NCI-H345 treated with DMSO at 0.1 percent for 48 hours (cell line): Measurements from ENCODE around the gene TLR9.
"Not testable (repeated sequence)": the region's sequence is repeated elsewhere in the genome, so short reads cannot be mapped to it uniquely, and the experiment has no call there.

Experiments used
- DNase-seq: peaks from one replicate; lab custom pipeline; 2025; ENCODE audit not compliant: unreplicated experiment; lab: John Stamatoyannopoulos, UW

Gene TLR9

DNA sequence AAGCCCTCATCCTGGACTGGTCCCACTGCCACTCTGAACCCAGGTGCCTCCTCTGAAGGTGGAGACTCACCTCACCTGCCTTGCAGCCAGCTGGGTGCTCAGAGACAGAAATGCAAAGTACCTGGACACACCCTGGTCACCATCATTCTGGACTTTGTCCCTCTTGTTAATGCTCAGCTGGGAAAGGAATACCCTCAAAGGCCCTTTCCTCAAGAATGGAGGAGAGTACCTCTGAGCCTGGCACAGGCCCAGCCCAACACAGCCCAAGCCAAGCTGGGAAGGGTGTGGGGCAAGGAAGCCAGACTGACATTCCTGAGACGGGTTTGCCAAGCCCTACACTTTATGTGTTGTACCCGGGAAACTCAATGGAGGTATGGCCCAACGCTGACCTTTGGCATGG is 28.5 kb downstream of the TLR9 start:
- no peak for DNase-seq

- DNase-seq = no peak
These were observed 29.6 kb downstream of the TLR9 start for GRCh38 chr3:52195823-52196331.

- no peak for DNase-seq
These were observed 30.2 kb downstream of the TLR9 start for GRCh38 chr3:52195291-52195597.

- DNase-seq = no peak
These were observed 30.8 kb downstream of the TLR9 start for GRCh38 chr3:52194485-52195290.

DNA sequence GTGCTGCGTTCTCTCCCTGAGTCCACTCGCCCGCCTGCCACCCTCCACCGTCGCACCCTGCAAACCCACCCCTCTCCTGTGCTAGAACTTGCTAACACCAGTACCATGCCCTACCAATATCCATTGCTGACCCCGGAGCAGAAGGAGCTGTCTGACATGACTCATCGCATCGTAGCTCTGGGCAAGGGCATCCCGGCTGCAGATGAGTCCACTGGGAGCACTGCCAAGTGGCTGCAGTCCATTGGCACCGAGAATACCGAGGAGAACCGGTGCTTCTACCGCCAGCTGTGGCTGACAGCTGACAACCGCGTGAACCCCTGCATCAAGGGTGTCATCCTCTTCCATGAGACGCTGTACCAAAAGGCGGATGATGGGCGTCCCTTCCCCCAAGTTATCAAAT is 32.4 kb downstream of the TLR9 start:
- DNase-seq = no peak

DNA sequence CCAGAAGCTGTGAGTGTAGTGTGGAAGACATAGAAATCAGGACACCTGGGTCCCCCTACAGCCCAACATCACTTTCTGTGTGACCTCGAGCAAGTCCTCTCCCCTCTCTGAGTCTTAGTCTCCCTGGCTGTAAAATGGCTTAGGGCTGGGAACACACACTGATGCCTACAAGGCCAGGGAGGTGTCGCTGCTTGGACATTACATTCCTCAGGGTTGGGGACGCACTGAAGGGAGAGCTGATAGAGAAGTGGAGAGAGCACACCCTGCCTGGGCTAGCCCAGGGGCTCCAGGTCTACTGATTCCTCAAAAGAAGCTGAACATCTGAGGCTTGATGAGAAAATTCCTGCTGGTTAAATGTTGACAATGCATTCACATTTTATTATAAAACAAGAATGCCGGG is 33.8 kb downstream of the TLR9 start:
- DNase-seq = no peak

DNA sequence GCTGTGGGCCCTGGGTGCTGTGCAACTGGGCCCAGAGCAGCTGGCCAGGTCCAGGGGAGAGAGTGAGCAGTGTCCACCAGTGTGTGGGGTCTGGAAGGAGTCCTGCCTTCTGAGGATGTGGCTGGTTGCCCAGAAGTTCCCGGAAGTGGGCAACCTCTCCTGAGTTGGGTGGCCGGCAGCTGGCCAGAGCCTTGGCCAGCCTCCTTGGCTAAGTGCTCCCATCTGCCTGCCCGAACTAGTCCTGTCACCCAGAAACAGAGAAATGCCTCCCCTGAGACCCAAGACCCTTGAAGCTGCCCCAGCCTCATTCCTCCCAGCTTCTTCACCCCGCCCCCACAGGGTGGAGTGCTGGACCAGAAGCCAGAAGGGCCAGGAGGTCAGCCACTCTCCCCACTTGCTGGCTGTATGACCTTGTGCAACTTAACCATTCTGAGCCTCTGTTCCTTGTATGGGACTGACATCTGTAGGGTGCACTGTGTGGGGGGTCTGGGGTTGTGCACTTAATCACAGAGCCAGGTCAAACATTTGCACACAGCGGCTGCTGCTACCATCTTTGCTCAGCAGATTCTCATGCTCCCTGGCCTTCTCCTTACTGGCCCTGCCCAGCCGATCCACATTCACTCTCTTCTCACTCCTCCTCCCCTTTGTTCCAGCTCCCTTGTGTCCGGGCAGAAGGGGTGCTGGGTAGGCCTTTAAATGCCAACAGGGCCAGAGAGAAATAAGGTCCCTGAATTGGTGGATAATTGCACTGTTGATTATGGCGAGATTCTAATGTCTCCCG is 35.0 kb downstream of the TLR9 start:
- DNase-seq = no peak

DNA sequence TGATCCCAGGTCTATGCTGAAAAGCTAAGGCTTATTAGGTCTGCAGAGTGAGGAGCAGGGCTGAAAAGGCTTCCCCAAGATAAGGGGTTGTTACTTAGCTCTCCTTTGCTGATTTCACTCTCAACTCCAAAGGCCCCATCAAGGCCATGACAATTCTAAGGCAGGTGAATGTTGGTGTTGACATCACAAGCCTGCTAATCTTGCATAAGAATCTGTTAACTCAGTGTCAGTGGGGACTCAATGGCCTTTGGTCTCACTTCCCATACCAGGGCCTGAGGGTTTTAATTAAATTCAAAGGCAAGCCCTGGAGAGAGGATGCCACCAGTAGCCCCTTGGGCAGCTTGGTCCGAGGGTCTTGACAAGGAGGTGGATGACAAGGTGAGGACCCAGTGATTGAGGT is 36.9 kb downstream of the TLR9 start:
- DNase-seq = no peak

DNA sequence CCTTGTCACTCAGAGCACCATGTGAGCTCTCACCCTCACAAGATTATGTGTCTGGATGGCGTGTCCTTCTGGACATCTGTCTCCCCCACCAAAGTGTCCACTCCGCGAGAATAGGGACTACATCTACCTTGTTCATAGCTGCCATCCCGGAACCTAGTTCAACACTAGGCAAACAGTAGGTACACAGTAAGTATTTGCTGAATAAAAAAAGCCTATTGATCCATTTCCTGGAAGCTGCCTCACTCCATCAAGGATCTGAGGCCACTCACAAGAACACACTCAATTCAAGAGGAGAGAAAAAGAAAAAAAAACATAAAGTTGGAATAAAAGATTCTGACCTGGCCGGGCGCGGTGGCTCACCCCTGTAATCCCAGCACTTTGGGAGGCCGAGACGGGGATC is 38.7 kb downstream of the TLR9 start:
- no peak for DNase-seq

DNA sequence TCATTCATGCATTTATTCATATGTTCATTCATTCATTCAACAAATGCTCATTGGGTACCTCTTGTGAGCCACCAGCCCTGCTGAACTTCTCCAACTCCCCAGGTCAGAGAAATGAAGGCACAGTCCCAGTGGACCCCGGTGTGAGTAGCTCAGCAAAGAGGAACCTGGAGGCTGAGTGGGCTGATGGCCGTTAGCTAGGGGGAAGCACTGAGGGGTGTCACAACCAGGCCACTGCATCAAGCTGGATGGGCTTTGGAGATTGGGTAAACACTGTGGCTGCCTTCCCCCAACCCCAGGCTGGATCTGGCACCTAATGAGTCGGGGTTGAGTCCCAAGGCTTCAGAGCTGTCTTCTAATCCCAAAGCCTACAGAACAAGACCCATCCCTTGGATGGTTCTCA is 39.6 kb downstream of the TLR9 start:
- DNase-seq = no peak

- DNase-seq = no peak
These were observed 40.1 kb downstream of the TLR9 start for GRCh38 chr3:52185311-52185710.

DNA sequence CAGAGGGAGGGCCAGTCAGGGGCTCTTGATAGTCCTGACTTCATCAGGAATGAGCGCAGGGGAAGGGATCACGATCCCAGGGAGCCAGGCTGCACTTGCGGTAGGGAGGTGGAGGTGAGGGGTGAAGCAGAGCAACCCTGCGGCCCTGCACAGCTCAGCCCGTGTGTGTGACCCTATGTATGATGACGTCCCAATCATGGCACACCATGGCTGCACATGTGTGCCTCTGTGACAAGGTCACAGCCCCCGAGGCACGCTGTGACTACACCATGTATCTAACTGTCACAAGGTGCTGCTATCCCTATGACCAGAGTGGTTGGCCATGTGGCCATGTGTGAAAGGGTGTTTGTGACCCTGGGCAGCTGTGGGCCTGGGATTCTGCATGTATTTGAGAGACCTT is 40.8 kb downstream of the TLR9 start:
- no peak for DNase-seq

GRCh38 chr3:52183786-52184445 is 41.5 kb downstream of the TLR9 start:
- DNase-seq = no peak

- DNase-seq = no peak
These were observed 42.8 kb downstream of the TLR9 start for GRCh38 chr3:52182691-52183090.

DNA sequence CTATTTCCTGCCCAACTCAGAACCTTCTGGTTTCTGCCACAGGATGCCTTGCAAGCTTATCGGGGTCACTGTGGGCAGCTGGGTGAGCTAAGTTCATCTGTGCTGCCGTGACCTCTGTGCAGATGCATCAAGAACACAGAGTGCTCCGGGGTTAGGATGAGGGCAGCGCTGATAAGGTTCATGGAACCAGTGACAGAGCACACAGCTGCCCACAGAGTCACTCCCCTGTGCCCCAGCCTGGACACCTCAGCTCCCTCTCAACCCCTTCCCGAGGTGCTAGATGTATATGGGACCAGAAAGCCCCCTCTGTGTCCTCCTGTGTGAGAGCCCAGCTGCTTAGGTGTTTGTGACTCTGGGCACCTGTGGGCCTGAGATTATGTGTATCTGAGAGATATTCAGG is 43.2 kb downstream of the TLR9 start:
- DNase-seq = no peak

DNA sequence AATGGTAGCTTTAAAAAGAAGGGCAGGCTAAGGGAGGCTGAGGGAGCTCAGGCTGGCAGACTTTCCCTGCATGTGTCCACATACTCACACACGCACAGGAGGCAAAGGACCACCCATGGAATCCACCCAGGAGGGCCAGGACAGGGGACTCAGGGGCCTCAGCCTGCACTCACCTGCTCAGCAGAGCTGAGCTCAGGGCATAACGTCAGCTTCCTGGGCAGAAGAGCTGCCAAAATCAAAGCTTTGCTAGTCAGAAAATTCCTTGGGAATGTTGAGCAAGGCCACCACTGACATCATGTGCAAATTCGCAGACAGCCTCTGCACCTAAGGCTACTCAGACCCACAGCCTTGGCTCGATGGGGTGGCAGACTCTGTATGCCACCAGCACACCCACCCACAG is 43.9 kb downstream of the TLR9 start:
- DNase-seq = no peak

GRCh38 chr3:52178537-52178936 is 46.9 kb downstream of the TLR9 start:
- no peak for DNase-seq

- not testable (repeated sequence) for DNase-seq
These were observed 47.3 kb downstream of the TLR9 start for GRCh38 chr3:52178126-52178525.

- DNase-seq = no peak
These were observed 47.8 kb downstream of the TLR9 start for GRCh38 chr3:52177701-52178042.

- DNase-seq = no peak
These were observed 48.3 kb downstream of the TLR9 start for GRCh38 chr3:52176951-52177700.

GRCh38 chr3:52176180-52176752 is 49.2 kb downstream of the TLR9 start:
- DNase-seq = no peak
